Measurements from ENCODE around the gene GABRB1. TPM values are rescaled to one million over a fixed set of nuclear protein-coding genes. Genes with fewer than 3 reads are reported as not detected.

Gene GABRB1
- total and polyA plus RNA-seq, 2 of the 8 experiments (the other 6 are each of a cell fraction or from before 2014, with no cell fraction given), result 0.22 to 0.38 TPM

DNA sequence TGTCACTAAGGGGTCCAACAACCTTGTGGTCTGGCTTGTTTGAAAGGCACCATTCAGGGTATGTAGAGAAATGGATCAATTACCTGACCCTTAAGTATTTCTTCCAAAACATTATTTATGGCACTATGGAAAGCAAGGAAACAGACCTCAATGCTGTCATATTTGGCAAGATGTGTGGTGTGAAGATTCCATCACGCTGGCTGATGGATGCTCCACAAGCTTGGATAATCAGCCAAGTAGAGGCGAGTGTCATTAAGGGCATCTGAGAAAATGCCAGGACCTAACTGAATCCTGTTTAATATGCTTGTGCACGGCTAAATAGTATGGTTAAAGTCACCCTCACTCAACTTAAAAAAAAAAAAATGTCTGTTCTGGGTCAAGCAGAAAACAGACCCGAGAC, 311.4 kb downstream of the GABRB1 start:
- Histone ChIP-seq H3K27ac (ENCODE audit: low read depth, low read length) (no peak overlapping the region), H2BK12ac (ENCODE audit: low read depth, low read length) (no peak overlapping the region)

More for the DNA sequence above, 311.4 kb downstream of the GABRB1 start:
- Histone ChIP-seq H2AK5ac (ENCODE audit: low read depth, low read length) (no peak overlapping the region), H3K9me3 (ENCODE audit: insufficient read depth in 2 of 2, low read depth in 1 of 2, low read length in 1 of 2) (no peaks in the 10 kb centered on the region), H4K91ac (replicated peaks; ENCODE audit: insufficient read length, low read length) (no peak overlapping the region), H3K4me3 (ENCODE audit: extremely low read depth in 1 of 4, insufficient read depth in 2 of 4, low read depth in 3 of 4, low read length in 4 of 4) (no peak overlapping the region), H3K27me3 (replicated peaks in 1 of 4; ENCODE audit: control insufficient read depth in 3 of 4, extremely low read depth in 1 of 4, insufficient read depth in 3 of 4, low read length in 3 of 4) (peaks cover 0 to under 1% (median 0%) of the 10 kb centered on the region in 4 experiments; a peak in 1 of 7 replicates), H3K4me1 (replicated peaks in 1 of 4; ENCODE audit: control insufficient read depth in 3 of 4, insufficient read depth in 4 of 4, low read length in 3 of 4) (no peaks in the 10 kb centered on the region), H3K36me3 (ENCODE audit: control insufficient read depth in 2 of 4, insufficient read depth in 4 of 4, low read length in 3 of 4) (no peaks in the 10 kb centered on the region), H3K79me2 (ENCODE audit: control insufficient read depth in 1 of 2, insufficient read depth in 2 of 2, low read length in 2 of 2) (no peaks in the 10 kb centered on the region), H3K79me1 (ENCODE audit: low read depth, low read length) (no peaks in the 10 kb centered on the region), H3K4ac (replicated peaks; ENCODE audit: insufficient read length, low read depth, low read length) (no peak overlapping the region), H3K4me2 (ENCODE audit: insufficient read depth in 1 of 2, low read depth in 2 of 2, low read length in 2 of 2) (no peak overlapping the region), H2BK20ac (ENCODE audit: low read length) (no peak overlapping the region), H2BK15ac (ENCODE audit: low read length) (no peak overlapping the region), H3K9ac (replicated peaks in 1 of 4; ENCODE audit: extremely low read depth in 1 of 4, low read depth in 3 of 4, low read length in 3 of 4) (no peak overlapping the region), H3K23ac (ENCODE audit: insufficient read length) (no peak overlapping the region), H4K20me1 (replicated peaks in 1 of 2; ENCODE audit: control insufficient read depth in 1 of 2, insufficient read depth in 2 of 2, low read length in 2 of 2) (no peaks in the 10 kb centered on the region), H2AFZ (ENCODE audit: low read length) (no peak overlapping the region), H3K18ac (ENCODE audit: extremely low read depth, low read length) (no peak overlapping the region), H2BK5ac (ENCODE audit: low read depth, low read length) (no peak overlapping the region), H4K8ac (ENCODE audit: extremely low read depth, insufficient read depth, low read length) (no peak overlapping the region), H3K14ac (ENCODE audit: insufficient read length) (no peak overlapping the region), H3K23me2 (ENCODE audit: low read depth, low read length) (no peaks in the 10 kb centered on the region), H3K56ac (replicated peaks; ENCODE audit: insufficient read length, low read depth, low read length) (no peak overlapping the region), H2BK120ac (replicated peaks; ENCODE audit: low read depth, low read length) (no peak overlapping the region), H4K5ac (ENCODE audit: insufficient read length, low read depth, low read length) (no peak overlapping the region)
- 84% methylated on average over 4 of the region's 4 CpGs; no CpG with 5 or more reads in 1 of the 2 experiments for WGBS, 2 experiments (ENCODE audit: extremely low coverage in 1 of 2, insufficient coverage in 1 of 2, insufficient read length in 1 of 2, insufficient replicate concordance in 2 of 2, low coverage in 1 of 2, low lambda C conversion rate in 2 of 2, missing lambda C conversion rate in 1 of 2)
- no peak for DNase-seq (ENCODE audit: low read depth in 1 of 2, low spot score in 2 of 2)
- POLR2A ChIA-PET (ENCODE audit: partially characterized antibody), result no interaction called here
- CTCF ChIA-PET (ENCODE audit: partially characterized antibody), result interaction anchor here (0.6 kb wide), 1 partner anchor 224 kb away, joined by 5 read pairs; no protein-coding TSS in a partner anchor
- no peak for FAIRE-seq
- TF ChIP-seq RXRA (IDR thresholded peaks at IDR 0.05; ENCODE audit: insufficient read depth, low read depth, low read length) (no peak), KDM4A (IDR thresholded peaks at IDR 0.05; ENCODE audit: low read depth, low read length, severe bottlenecking) (no peak)

Measured in H1 (cell line).